CMK (cell line): ENCODE measurements around the gene UROD.
"Not testable (repeated sequence)": the region's sequence is repeated elsewhere in the genome, so short reads cannot be mapped to it uniquely, and the experiment has no call there.

Source experiments
- DNase-seq: peaks from one replicate; pipeline ENCODE4 v3.0.0-alpha.2; 2010; ENCODE audit warnings: low read depth

Gene UROD

GRCh38 chr1:45040297-45040696 is 28.2 kb downstream of the UROD start:
- DNase-seq = no peak

GRCh38 chr1:45043094-45043493 is 31.0 kb downstream of the UROD start:
- DNase-seq = no peak

GRCh38 chr1:45044916-45045315 is 32.9 kb downstream of the UROD start:
- no peak for DNase-seq

GRCh38 chr1:45047032-45047431 is 35.0 kb downstream of the UROD start:
- DNase-seq = no peak

GRCh38 chr1:45051005-45051772 is 39.1 kb downstream of the UROD start:
- no peak for DNase-seq

- no peak for DNase-seq
These were observed 45.5 kb downstream of the UROD start for GRCh38 chr1:45057542-45057941.

GRCh38 chr1:45059829-45060228 is 47.8 kb downstream of the UROD start:
- no peak for DNase-seq

GRCh38 chr1:45062463-45062862 is 50.4 kb downstream of the UROD start:
- DNase-seq = not testable (repeated sequence)

- no peak for DNase-seq
These were observed 53.0 kb downstream of the UROD start for GRCh38 chr1:45065083-45065482.
